Endometrial microvascular endothelial cells (primary cell): ENCODE measurements around the gene RNU6-9. TPM values are rescaled to one million over a fixed set of nuclear protein-coding genes. Genes with fewer than 3 reads are reported as not detected.

Experiments used
- in situ Hi-C: cut with HindIII; loops from 2 replicates; pipeline ENCODE4 v1.10.0; 2017; ENCODE audit warnings: low sequenced_read_pairs, low pct_unique_long_range_greater_than_20kb; ENCODE audit errors: inconsistent ontology term
- total RNA-seq: library from RNA; depleted of rRNA; stranded (reverse); fragments of >200 nt; gene quantifications from one replicate; pipeline ENCODE4 v1.2.3, GENCODE V29; 2015; ENCODE audit errors: inconsistent ontology term

Gene RNU6-9
- total RNA-seq, 1 donor from 2014 or later: not detected

DNA sequence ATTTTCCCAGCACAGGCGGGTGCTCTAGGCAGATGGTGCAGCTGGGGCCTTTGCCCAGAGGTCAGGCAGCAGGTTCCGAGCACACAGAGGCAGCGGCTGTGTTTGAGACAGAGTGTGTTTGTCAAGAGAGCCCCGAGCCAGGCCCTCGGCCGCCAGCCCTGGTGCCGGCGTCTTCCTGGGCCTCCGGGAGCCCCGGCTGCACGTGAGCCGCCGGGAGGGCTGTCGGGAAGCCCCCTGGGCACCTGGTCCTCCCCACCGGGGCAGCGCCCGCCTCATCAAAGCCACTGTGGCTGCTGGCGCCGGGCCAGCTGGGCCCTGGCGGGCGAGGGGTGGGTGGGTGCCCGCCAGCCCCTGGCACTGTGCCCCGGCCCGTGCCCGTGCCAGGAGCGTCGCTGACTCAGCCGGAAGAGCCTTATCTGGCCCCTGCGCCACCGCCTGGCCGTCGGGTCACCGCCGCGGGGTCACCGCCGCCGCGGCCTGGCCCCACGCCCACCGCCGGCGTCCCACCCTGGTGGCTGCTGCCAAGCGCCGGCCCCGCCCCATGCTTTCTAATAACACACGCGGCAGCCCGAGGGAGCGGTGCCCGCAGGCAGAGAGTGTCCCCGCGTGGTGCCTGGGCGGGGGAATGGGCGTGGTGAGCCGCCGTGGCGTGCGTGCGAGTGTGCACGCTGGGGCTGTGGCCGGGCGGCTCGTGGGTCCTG is 47.5 kb downstream of the RNU6-9 start:
- in situ Hi-C loops: no loop called here

DNA sequence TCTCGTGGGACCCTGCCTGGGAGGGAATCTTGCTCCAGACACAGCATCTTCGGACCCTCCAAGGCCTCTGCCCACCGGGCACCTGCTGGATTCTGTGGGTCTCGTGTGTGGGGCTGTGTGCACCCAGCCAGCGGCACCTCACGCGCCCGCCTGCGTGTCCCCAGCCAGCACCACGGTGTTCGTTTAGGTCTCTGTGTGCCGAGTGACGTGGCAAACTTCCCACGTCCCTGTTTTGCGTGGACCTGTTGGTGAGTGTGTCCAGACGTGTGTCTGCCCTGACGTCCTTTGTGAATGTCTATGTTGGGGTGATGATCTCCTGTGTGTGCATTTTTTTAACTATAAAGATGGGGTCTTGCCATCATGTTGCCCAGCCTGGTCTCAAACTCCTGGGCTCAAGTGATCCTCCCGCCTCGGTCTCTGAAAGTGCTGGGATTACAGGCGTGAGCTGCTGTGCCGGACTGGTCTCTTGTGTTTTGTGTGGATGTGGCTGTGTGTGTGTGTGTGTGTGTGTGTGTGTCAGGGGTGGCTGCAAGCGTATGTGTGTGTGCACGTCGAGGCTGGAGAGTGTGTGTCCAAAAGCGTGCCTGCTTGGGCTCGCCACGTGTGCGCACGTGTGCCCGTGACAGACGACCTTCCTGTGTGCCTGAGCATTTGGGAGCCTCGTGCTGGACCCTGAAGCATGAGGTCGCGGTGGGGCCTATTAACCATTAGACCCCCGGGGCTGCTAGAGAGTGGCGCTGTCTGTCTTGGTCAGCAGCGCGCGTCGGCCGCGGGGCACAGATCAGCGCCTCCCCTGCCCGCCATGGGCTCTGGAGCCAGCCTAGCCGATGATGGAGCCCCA is 48.2 kb downstream of the RNU6-9 start:
- in situ Hi-C loops: no loop called here

DNA sequence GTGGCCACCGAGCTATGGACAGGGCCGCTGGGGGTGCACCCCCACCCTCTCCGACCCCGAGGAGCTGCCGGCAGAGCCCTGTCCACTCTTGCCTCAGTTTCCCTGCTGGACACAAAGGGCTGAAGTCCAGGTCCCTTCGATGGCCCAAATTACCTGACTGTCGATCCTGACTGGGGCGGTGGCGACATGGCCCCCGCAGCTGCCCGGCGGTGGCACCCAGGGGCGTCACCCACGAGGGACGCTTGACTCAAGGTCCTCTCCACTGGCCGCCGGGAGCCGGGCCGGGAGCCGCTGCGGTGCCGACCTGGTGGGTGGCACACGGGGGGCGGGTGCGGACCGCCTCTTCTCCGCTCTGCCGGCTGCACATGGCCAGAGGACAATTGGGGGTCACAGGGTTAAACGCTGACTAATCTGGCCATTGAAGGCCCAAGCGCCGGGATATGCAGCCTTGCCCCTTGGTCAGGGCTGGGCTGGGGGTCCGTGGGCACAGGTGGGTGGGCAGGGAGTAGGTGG is 48.9 kb downstream of the RNU6-9 start:
- in situ Hi-C loops: no loop called here

Other genes with a start within 250 kb of the RNU6-9 start
- gene RNF126, start 230.3 kb upstream of the RNU6-9 start, total RNA-seq: 136 TPM
- 55.0 TPM for gene FSTL3, start 217.1 kb upstream of the RNU6-9 start, total RNA-seq
- not detected for gene PRSS57, start 198.0 kb upstream of the RNU6-9 start, total RNA-seq
- gene PALM, start 184.5 kb upstream of the RNU6-9 start, total RNA-seq: not detected
- gene MISP, start 142.4 kb upstream of the RNU6-9 start, total RNA-seq: not detected
- gene PTBP1, start 96.0 kb upstream of the RNU6-9 start, total RNA-seq: 307 TPM
- gene PLPPR3, start 71.5 kb upstream of the RNU6-9 start, total RNA-seq: 1.5 TPM
- gene AZU1, start 65.6 kb upstream of the RNU6-9 start, total RNA-seq: not detected
- gene PRTN3, start 52.5 kb upstream of the RNU6-9 start, total RNA-seq: not detected
- gene ELANE, start 41.2 kb upstream of the RNU6-9 start, total RNA-seq: not detected
- gene CFD, start 33.8 kb upstream of the RNU6-9 start, total RNA-seq: 5.4 TPM
- gene MED16, start 297 bp upstream of the RNU6-9 start, total RNA-seq: 48.9 TPM
- gene R3HDM4, start 19.7 kb downstream of the RNU6-9 start, total RNA-seq: 52.3 TPM
- gene KISS1R, start 23.8 kb downstream of the RNU6-9 start, total RNA-seq: not detected
- 9.1 TPM for gene ARID3A, start 32.6 kb downstream of the RNU6-9 start, total RNA-seq
- 49.7 TPM for gene WDR18, start 90.9 kb downstream of the RNU6-9 start, total RNA-seq
- gene GRIN3B, start 106.9 kb downstream of the RNU6-9 start, total RNA-seq: not detected
- gene TMEM259, start 127.6 kb downstream of the RNU6-9 start, total RNA-seq: 124 TPM
- not detected for gene RNU6-2, start 128.0 kb downstream of the RNU6-9 start, total RNA-seq
- 237 TPM for gene CNN2, start 133.1 kb downstream of the RNU6-9 start, total RNA-seq
- 1.8 TPM for gene ABCA7, start 146.6 kb downstream of the RNU6-9 start, total RNA-seq
- gene ARHGAP45, start 173.7 kb downstream of the RNU6-9 start, total RNA-seq: 14.0 TPM
- gene POLR2E, start 201.9 kb downstream of the RNU6-9 start, total RNA-seq: 304 TPM
- gene GPX4, start 210.5 kb downstream of the RNU6-9 start, total RNA-seq: 459 TPM